Measurements from ENCODE around the gene ATXN1. TPM values are rescaled to one million over a fixed set of nuclear protein-coding genes. Genes with fewer than 3 reads are reported as not detected.

ATXN1 gene
- total RNA-seq, 2 donors from 2014 or later: 41.0 to 115 TPM

DNA sequence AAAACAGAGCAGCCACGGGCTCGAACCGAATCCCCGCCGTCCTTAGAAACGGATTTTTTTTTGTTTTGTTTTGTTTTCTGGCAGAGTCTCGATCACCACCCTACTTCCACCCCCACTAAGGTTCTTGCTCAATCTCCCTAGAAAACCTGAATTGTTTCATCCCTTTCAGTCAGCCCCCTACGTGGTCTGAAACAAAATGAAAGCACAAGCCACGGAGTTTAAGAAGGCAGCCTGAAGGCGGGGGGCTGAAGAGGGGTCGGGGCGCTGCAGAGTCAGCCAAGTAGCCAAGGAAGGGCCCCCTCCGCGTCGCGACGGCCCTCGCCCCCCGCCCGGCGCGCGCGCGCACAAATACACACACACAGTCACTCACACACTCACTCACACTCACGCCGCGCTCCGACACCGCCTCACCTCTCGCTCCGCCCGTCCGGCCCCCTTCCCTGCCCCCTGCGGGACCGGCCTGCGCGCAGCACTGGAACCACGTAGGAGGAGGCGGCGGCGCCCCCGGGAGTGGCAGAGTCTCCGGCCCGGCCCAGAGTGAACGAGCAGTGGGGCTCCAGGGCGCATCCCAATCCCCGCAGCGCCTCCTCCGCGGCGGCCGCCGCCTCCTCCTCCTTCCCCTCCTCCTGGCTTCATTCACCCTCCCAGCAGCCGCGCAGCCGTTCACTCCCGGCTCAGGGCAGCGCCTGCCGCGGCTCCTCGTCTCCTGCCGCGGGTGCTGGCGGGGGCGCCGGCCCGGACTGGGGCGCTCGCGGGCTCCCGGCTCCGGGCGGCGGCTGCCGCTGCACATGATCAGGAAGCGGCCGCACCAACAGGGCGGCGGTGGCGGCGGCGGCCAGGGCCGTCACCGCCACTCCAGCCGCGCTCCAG, 1.4 kb downstream of the ATXN1 start:
- H3K4me1 Mint-ChIP-seq: peaks cover 26% of the 10 kb centered on the region
- no peaks in the 10 kb centered on the region for H3K27me3 Mint-ChIP-seq
- H3K27ac Mint-ChIP-seq: peak overlapping the region; percentile 96
- H3K4me3 Mint-ChIP-seq: peak overlapping the region; percentile 96
- no peaks in the 10 kb centered on the region for H3K9me3 Mint-ChIP-seq
- ATAC-seq (replicated peaks): peak; percentile 24
- H3K36me3 Mint-ChIP-seq (ENCODE audit: low read depth): peaks cover 72% of the 10 kb centered on the region

DNA sequence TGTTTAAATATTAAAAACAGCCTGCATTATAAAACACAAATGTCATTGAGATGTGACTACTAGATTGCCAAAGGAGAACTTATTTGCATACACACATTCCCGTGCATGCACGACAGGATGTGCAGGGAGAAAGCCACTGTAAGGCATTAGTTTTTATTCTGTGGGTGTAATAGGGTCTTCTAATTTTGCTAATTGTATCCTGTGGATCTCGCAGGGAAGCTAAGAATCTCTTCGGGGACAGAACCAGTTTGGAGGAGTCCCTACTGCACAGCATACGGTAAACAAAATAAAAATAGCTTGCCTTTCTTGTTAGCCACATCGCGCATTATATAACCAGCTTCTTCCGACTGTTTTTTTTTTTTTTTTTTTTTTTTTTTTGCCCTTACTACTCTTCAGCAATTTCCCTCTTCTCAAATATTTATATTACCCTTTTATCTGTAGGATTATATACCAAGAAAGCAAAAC, 2.0 kb downstream of the ATXN1 start:
- no peak for ATAC-seq (replicated peaks)
- H3K27ac Mint-ChIP-seq: peak overlapping the region; percentile 96
- H3K4me1 Mint-ChIP-seq: peaks cover 33% of the 10 kb centered on the region
- H3K9me3 Mint-ChIP-seq: no peaks in the 10 kb centered on the region
- H3K4me3 Mint-ChIP-seq: peak overlapping the region; percentile 96
- no peaks in the 10 kb centered on the region for H3K27me3 Mint-ChIP-seq
- H3K36me3 Mint-ChIP-seq (ENCODE audit: low read depth): peaks cover 78% of the 10 kb centered on the region

DNA sequence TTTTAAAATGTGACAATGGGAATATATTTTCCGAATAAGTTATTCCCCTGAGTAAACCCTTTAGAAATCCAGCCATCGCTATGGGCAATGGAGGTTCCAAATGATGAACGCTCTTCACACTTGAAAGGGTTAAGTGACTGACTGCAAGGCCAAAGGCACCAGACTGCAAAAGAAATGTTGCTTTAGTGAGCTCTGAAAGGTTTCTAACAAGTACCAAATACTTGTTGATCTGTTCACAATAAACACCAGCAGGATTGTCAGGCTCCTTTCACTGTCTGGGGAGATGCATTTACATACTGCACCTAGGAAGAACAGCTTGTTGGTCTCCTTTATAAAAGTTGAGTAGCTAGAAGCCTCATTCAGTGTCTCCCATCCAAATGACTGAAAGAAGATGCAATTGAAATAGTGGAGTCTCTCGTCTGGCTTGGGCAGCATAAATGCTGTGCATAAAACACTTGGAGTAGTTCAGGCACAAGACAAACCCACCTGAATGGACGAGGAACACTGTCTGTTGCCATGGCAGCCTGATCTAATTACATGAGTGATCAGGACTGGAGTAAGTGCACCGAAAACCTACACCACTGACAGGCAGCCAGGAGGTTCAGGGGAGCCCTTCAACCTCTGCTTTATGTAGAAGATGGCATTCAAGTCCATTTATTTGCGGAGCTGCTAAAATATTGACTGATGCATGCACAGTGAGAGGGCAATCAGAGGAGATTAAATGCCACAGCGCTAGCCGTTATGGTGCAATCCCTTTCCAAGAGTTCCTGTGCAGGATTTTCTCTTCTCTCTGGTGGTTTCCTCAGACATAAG, 2.9 kb downstream of the ATXN1 start:
- Mint-ChIP-seq H3K4me1 (peaks cover 34% of the 10 kb centered on the region), H3K4me3 (peak overlapping the region; percentile 96), H3K9me3 (no peaks in the 10 kb centered on the region), H3K27me3 (no peaks in the 10 kb centered on the region), H3K36me3 (ENCODE audit: low read depth) (peaks cover 87% of the 10 kb centered on the region), H3K27ac (peak overlapping the region; percentile 5)
- no peak for ATAC-seq (replicated peaks)

DNA sequence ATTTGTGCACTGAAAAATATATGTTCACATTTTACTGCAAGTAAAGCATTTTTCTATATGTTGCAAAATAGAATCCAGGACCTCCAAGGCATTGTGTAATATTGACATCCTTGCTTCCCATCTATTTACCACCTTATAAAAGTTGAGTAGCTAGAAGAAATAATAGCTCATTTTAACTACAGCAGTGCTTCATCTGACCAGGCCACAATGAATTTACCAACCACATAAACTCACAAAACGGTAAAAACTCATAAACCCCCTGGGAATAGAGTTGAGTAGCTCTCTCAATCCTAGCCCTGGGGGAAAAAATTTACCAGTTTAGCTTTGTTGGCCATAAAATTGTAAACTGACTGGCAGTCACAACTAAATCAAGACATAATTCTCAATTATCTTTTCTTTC, 3.9 kb downstream of the ATXN1 start:
- Mint-ChIP-seq H3K9me3 (no peaks in the 10 kb centered on the region), H3K4me1 (peaks cover 45% of the 10 kb centered on the region), H3K4me3 (peak overlapping the region; percentile 96), H3K36me3 (ENCODE audit: low read depth) (peaks cover 88% of the 10 kb centered on the region), H3K27ac (peak overlapping the region; percentile 47), H3K27me3 (no peaks in the 10 kb centered on the region)
- no peak for ATAC-seq (replicated peaks)

DNA sequence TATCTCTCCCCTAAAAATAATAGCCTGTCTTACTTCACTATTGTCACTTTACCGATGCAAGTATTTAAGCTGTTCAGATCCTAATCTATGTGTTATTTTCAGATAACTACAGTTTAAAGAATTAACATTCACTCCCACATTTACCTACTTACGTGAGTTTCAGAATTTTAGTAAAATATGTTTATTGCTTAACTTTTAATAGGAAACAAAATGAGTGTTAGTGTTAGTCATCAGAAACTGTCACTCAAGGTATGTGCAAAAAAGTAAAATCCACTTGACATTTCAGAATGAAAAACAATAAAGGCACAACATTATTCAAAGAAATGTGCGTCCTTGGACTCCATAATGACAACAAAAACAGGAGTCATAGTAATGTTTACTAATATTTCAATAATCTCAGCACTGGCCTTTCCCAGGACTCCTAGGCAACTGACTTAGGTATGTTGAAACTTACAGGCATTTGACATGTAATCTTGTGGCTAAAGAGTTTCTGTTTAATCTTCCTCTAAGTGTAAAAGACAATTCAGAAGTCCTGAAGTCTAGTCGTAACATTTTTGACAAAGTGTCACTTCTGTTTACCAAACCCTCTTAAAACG, 4.5 kb downstream of the ATXN1 start:
- no peak for ATAC-seq (replicated peaks)
- Mint-ChIP-seq H3K4me1 (peaks cover 47% of the 10 kb centered on the region), H3K36me3 (ENCODE audit: low read depth) (peaks cover 90% of the 10 kb centered on the region), H3K9me3 (no peaks in the 10 kb centered on the region), H3K27me3 (no peaks in the 10 kb centered on the region), H3K27ac (peak overlapping the region; percentile 47), H3K4me3 (peak overlapping the region; percentile 96)

DNA sequence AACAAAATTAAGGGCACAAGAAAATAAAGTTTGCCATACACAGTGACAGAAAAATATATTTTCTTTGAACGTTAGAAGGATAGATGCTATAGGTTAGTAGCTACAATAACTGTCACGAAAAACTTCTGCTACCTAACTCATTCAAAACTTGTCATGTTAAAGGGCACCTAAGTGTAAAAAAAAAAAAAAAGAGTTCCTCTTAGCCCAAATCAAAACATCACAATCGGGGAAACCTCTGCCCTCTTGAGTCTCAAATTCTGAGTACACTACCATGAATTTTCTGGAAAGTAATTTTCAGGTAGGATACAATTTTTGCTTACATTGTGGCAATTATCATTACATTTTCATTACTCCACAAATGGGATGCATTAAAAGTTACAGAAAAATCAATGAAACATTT, 5.7 kb downstream of the ATXN1 start:
- Mint-ChIP-seq H3K4me3 (peak overlapping the region; percentile 2), H3K27ac (no peak overlapping the region), H3K9me3 (no peaks in the 10 kb centered on the region), H3K27me3 (no peaks in the 10 kb centered on the region), H3K36me3 (ENCODE audit: low read depth) (peaks cover 91% of the 10 kb centered on the region), H3K4me1 (peaks cover 50% of the 10 kb centered on the region)
- ATAC-seq (replicated peaks): no peak

DNA sequence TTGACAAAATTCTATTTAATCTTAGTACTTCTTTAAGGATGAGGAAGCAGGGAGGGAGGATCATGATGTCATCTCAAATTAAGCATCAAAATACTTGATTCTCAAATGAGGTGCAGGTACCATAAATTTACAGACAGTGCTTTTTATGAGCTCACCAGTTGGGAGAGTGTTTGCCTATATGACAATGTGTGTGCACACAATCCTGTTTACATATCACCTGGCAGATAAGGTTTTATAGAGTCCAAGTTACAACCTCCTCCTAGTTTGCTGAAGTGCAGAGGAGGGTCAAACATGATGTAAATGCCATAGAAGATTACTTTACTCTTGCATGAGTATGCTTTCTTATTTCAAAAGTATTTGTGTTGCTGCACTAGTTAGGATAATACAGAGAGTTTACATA, 6.4 kb downstream of the ATXN1 start:
- no peak for ATAC-seq (replicated peaks)
- H3K27me3 Mint-ChIP-seq: no peaks in the 10 kb centered on the region
- H3K27ac Mint-ChIP-seq: no peak overlapping the region
- no peaks in the 10 kb centered on the region for H3K9me3 Mint-ChIP-seq
- peak overlapping the region; percentile 2 for H3K4me3 Mint-ChIP-seq
- H3K4me1 Mint-ChIP-seq: peaks cover 54% of the 10 kb centered on the region
- H3K36me3 Mint-ChIP-seq (ENCODE audit: low read depth): peaks cover 96% of the 10 kb centered on the region

DNA sequence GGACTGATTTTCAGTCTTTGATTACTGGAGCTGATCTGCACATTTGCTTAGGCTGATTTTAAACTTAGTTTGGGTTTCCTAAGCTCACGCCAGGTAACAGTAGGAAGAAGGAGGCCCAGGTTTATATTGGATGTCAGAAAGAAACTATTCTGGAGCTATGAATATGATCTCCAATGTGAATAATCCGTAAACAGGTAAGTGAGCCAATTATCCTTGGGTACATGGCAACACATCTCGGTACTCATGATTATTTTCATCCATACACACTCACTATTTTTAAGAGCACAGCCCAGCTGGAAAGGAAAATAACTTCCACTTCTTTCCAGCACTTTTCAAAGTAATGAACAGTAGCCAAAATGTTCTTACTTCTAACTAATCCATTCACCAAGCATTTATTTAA, 7.0 kb downstream of the ATXN1 start:
- no peaks in the 10 kb centered on the region for H3K9me3 Mint-ChIP-seq
- peaks cover 54% of the 10 kb centered on the region for H3K4me1 Mint-ChIP-seq
- peaks cover 96% of the 10 kb centered on the region for H3K36me3 Mint-ChIP-seq (ENCODE audit: low read depth)
- H3K27ac Mint-ChIP-seq: no peak overlapping the region
- no peak for ATAC-seq (replicated peaks)
- H3K4me3 Mint-ChIP-seq: peak overlapping the region; percentile 2
- no peaks in the 10 kb centered on the region for H3K27me3 Mint-ChIP-seq

DNA sequence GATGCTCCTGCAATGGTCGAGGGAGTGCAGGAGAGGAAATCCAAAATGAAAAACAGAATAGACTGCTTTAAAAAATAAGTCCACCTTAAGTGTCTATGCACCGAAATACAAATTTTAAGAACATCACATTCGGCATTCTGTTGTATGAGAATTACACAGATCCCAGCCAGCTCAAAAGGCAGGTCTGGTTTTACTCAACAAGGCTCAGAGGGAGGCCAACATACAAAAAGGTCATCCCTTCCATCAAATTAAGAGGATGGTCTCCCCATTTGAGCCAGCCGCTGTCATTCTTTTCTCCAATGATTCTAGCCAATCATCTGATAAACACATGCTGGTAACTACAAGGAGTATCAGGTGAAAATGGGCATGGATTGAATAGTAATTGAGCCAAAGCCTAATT, 7.9 kb downstream of the ATXN1 start:
- Mint-ChIP-seq H3K27me3 (no peaks in the 10 kb centered on the region), H3K9me3 (no peaks in the 10 kb centered on the region), H3K36me3 (ENCODE audit: low read depth) (peaks cover 96% of the 10 kb centered on the region), H3K4me1 (peaks cover 59% of the 10 kb centered on the region), H3K4me3 (no peak overlapping the region), H3K27ac (no peak overlapping the region)
- ATAC-seq (replicated peaks): no peak

DNA sequence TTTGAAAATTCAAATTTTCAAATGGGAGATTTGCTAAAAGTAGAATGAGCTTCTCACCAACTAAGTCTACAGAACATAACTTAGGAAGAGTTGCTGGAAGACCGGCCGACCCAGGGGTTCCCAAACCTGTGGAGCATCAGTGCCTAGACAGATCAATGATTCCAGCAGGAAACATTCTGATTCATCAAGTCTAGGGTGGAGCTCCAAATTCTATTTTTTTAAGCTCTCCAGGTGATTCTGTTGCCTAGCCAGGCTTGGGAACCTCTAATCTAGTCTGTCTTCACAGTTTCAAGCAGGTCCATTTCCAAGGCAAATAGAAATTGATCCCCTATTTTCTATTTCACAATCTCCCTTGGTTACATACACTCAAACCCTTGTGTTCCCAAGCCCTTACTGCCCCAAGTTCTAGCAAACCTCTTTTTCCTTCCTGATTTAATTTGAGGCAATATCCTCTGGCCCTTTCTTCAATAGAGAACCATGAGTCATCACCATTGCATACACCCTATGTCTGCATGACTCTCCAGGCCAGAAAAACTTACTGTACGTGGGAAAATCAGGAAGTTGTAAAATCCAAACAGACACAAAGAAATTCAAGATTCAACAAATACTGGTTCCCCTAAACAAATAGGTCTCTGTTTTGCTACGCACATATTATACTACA, 8.9 kb downstream of the ATXN1 start:
- Mint-ChIP-seq H3K9me3 (no peaks in the 10 kb centered on the region), H3K4me3 (no peak overlapping the region), H3K4me1 (peaks cover 56% of the 10 kb centered on the region), H3K27ac (no peak overlapping the region), H3K27me3 (no peaks in the 10 kb centered on the region), H3K36me3 (ENCODE audit: low read depth) (peaks cover 95% of the 10 kb centered on the region)
- no peak for ATAC-seq (replicated peaks)

DNA sequence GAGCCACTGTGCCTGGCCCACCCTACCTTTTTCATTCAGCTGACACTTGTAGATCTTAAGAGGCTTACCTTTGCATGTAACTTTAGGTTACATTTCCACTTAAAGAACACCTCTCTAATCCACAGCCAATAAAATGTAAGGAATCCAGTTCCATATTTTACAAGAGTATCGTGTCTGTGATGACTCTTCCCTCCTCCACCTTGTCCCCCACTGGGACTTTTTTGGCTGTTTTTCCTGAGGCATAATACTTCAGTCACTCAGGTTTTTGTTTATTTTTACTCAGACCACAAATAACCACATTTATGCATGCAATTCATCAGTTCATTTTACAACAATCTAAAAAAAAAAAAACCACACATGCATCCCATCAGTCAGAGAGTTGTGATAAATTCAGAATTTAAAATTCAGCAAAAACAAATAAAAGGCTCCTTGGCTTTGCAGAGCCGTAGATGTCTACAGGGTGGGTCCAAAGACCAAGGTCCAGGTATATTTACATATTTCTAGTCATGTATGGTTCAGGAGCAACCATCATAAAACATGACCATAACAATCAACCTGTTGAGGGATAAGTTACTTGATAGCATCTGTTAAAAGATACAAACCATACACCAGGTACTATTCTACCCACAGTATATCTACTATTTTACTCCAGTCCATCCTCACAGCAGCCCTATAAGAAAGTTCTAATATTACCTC, 9.9 kb downstream of the ATXN1 start:
- H3K9me3 Mint-ChIP-seq: no peaks in the 10 kb centered on the region
- ATAC-seq (replicated peaks): no peak
- no peak overlapping the region for H3K4me3 Mint-ChIP-seq
- peak overlapping the region; percentile 31 for H3K27ac Mint-ChIP-seq
- H3K36me3 Mint-ChIP-seq (ENCODE audit: low read depth): peaks cover 95% of the 10 kb centered on the region
- H3K4me1 Mint-ChIP-seq: peaks cover 52% of the 10 kb centered on the region
- H3K27me3 Mint-ChIP-seq: no peaks in the 10 kb centered on the region

DNA sequence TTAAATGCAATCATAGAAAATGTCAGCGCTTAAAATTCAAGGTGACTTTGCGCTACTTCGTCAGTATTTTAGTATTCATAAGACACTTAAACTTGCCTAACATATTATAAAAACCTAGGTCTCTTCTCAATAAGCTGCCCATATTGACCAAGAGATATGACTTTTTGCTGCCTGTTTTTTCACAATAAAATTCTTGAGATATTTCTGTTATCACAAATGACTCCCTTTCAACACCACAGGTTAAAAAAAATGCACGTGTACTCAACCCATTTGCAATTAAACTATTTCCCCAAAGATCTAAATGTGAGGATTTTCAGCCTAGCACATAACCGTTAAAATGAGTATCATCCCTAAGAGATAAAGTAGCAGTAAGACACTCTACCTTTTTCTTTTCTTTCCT, 10.7 kb downstream of the ATXN1 start:
- no peak overlapping the region for H3K4me3 Mint-ChIP-seq
- peaks cover 99% of the 10 kb centered on the region for H3K36me3 Mint-ChIP-seq (ENCODE audit: low read depth)
- H3K27me3 Mint-ChIP-seq: no peaks in the 10 kb centered on the region
- no peak overlapping the region for H3K27ac Mint-ChIP-seq
- H3K4me1 Mint-ChIP-seq: peaks cover 59% of the 10 kb centered on the region
- ATAC-seq (replicated peaks): no peak
- H3K9me3 Mint-ChIP-seq: no peaks in the 10 kb centered on the region

DNA sequence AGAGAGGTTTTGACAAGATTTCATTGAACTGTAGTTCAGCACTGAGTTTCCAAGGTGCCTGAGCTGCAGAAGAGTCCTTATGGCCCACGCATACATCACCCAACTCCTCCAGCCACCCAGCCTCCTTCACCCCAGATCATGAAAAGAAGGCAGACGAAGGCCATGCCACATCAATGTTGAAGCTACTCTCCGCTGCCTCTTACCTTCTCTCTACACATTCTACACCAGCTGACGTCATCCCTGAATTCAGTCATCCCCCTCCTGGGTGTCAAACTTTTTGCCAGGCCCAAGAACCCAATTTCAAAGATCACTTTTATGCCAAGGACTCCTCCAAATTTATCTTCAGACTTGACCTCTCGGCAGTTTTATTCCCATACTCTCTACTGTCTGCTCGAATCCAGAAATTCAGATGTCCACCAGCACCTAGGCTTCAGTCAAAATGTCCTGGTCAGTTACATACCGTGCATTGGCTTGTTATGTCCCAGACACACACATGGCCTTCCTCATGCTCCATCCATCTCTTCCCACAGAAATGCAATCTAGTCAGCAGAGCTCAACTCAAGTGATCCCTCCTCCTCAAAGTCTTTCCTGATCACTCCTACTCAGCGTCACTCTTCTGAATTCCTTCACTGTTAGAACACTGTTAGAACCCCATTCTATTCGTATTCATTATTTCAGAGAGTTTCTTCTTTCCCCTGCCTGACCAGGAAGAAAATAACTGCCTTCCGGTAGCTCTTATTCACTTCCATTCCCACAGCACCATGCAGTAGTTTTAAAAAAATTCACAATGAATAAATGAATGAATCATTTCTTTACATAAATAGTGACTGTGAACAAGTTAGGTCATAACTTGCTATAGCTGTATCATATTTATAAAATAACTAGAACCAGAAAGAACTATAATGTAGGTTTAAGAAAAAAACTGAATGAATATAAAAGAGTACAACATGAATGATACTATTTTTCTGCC, 11.5 kb downstream of the ATXN1 start:
- Mint-ChIP-seq H3K36me3 (ENCODE audit: low read depth) (peaks cover 98% of the 10 kb centered on the region), H3K27me3 (no peaks in the 10 kb centered on the region), H3K4me1 (peaks cover 57% of the 10 kb centered on the region), H3K4me3 (no peak overlapping the region), H3K27ac (no peak overlapping the region), H3K9me3 (no peaks in the 10 kb centered on the region)
- ATAC-seq (replicated peaks): no peak
